Measurements from ENCODE around the gene MSX2.

MSX2 gene

DNA sequence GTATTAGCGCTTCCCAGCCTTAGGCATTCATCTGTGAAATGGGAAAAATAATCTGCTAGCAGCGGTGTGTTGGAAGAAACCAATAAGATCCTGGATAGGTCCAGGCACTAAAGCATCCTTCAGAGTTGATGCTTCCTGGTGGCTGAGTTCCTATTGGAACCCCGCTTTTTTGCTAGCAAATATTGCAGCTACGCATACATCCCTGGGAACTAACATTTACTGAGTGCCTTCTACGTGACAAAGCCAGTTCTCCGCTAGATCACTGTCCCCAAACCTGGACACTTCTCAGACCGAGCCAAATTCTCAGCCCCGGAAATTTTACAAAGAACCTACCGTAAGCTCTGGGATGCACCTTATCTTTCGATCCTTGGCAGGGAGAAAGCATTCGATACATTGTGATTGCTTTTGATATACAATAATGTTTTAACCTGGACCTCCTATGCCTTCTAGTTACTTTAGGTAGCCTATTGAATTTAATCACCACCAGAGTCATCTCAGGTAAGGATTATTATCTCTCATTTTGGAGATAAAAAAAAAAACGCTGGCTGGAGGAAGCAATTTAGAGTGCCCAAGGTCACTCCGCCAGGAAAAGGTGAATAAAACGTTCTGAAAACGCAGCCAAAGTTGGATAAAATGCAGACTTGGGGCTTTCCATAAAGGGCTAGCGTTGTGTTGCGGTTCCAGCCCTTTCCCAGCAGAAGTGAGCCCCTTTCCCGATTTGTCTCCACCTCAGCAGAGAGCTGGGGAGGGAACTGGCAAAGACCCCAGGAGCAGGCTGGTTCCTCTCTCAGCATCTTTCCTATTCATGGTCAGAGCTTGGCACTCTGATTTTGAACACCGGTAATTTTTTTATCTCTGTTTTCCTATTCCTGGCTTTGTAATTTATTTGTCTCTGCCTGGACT, 2.6 kb upstream of the MSX2 start:
- H3K27ac ChIP-seq (ENCODE audit: low read depth, low read length), result no peak overlapping the region

DNA sequence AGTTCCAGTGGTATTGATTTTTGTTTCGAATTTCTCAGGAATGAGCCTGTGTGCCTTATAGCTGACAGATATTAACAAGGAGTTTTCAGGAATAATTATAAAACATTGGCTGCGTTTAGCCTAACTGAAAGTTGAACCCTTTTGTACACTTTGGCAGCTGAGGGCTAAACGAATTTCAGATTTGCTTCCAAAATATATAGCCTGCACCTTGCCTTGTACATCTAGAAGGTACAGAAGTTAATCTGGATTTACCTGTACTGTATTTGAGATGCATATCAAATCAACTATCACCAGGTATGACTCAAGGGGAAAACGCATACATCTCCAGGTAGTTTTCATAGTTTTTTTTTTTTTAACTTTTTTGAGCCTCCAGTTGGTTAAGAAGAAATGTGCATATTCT, 1.9 kb upstream of the MSX2 start:
- H3K27ac ChIP-seq (ENCODE audit: low read depth, low read length), result no peak overlapping the region
- H3K4me3 ChIP-seq (ENCODE audit: low read length), result no peak overlapping the region
- H3K9ac ChIP-seq (ENCODE audit: low read length), result no peak overlapping the region
- peaks cover 3% of the 10 kb centered on the region for H3K4me1 ChIP-seq (ENCODE audit: control insufficient read depth, insufficient read depth, low read length)
- H3K36me3 ChIP-seq (ENCODE audit: control insufficient read depth, insufficient read depth, low read length), result no peaks in the 10 kb centered on the region
- H3K27me3 ChIP-seq (ENCODE audit: control insufficient read depth, insufficient read depth, low read length), result peaks cover 22% of the 10 kb centered on the region

More for the DNA sequence above, 2.6 kb upstream of the MSX2 start:
- no peak overlapping the region for H3K9ac ChIP-seq (ENCODE audit: low read length)
- peaks cover 22% of the 10 kb centered on the region for H3K27me3 ChIP-seq (ENCODE audit: control insufficient read depth, insufficient read depth, low read length)
- H3K4me1 ChIP-seq (ENCODE audit: control insufficient read depth, insufficient read depth, low read length), result peaks cover 3% of the 10 kb centered on the region
- H3K4me3 ChIP-seq (ENCODE audit: low read length), result no peak overlapping the region
- no peaks in the 10 kb centered on the region for H3K36me3 ChIP-seq (ENCODE audit: control insufficient read depth, insufficient read depth, low read length)

DNA sequence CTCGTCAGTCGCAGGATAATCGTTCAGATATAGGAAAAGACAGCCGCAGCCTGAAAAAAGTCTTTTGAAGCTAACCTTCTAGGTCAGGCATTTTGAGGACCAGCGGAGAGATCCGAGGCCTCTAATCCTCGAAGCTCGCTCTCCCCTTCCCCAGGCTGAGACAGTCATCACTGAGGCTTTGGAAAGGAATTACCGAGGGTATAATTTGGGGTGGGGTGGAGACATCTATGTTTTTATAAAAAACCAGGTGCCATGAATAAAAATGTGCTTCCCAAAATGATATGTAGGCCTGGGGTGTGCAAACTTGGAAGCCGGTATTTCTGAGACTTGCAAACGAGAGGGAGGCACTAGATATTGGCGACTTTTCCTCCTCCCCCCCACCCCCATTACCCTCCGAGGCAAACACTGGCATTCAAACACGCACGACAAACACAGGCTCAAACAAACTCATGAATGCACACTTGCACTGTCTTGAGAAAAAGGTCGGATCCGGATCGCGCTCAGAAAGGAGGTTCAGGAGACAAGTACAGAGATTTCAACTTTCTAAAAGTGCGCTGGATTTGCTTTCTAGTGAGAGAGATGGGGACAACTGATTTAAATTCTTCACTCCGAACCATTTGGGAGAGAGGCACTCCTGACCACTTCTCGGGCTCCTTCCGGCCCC, 935 bp upstream of the MSX2 start:
- peaks cover 3% of the 10 kb centered on the region for H3K4me1 ChIP-seq (ENCODE audit: control insufficient read depth, insufficient read depth, low read length)
- no peak overlapping the region for H3K9ac ChIP-seq (ENCODE audit: low read length)
- peaks cover 22% of the 10 kb centered on the region for H3K27me3 ChIP-seq (ENCODE audit: control insufficient read depth, insufficient read depth, low read length)
- H3K36me3 ChIP-seq (ENCODE audit: control insufficient read depth, insufficient read depth, low read length), result no peaks in the 10 kb centered on the region
- peak overlapping the region; percentile 59 for H3K4me3 ChIP-seq (ENCODE audit: low read length)
- H3K27ac ChIP-seq (ENCODE audit: low read depth, low read length), result no peak overlapping the region

DNA sequence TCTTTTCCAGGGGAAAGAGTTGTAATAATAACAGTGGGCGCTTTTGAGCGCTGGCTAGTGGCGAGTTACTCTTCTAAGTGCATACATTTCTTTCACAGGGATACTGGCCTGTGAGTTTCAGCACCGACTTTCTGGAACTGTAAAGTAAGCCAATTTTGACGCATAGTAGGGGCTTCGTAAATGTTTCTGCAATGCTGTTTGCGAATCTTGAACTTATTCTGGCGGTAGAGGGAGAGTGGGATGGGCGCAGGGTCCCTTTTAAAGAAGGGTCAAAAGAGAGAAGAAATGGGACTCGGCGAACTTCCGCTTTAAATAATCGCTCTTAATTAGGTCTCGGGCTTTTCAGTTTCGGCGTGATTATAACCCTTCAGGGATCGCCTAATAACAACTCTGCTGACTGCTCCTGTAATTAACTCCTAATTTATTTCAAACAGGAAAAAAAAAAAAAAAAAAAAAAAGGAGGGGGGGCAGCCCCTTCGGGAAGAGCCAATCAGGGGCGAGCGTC, 351 bp upstream of the MSX2 start:
- Histone ChIP-seq H3K4me1 (ENCODE audit: control insufficient read depth, insufficient read depth, low read length) (peaks cover 3% of the 10 kb centered on the region), H3K27ac (ENCODE audit: low read depth, low read length) (no peak overlapping the region), H3K4me3 (ENCODE audit: low read length) (peak overlapping the region; percentile 59), H3K27me3 (ENCODE audit: control insufficient read depth, insufficient read depth, low read length) (peaks cover 23% of the 10 kb centered on the region), H3K9ac (ENCODE audit: low read length) (no peak overlapping the region), H3K36me3 (ENCODE audit: control insufficient read depth, insufficient read depth, low read length) (no peaks in the 10 kb centered on the region)

DNA sequence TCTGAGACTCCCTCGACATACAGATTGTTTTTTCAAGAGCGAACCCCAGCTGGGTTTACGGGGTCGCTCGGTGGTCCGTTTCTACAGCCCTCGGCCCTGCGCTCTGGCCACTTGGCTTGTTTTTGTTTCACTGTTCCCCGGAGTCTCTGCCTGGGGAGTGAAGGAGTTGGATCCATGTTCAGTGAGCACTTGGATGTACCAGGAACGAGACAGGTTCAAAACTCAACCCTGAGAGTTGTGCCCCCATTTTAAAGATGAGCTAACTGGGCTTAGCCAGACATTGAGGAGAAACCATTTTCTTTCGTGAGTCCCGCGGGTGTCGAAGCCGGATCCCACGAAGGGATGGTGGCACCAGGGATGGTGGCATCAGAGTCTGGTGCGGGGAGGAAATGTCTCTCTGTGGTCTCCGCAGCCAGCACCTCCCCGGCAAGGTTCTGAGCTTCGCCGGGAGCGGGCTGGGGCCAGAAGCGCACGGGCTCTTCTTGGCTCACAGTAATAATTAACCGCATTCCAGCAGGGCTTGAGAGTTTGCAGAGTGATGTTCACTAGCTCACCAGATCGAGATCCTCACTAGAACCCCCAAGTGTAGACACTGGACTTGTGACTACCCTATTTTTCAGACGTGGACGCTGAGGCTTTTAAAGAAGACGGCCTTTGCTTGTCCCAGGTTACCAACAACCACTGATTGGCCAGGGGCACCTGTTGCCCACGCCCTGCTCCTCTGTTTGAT, 1.0 kb downstream of the MSX2 start:
- Histone ChIP-seq H3K27ac (ENCODE audit: low read depth, low read length) (no peak overlapping the region), H3K4me3 (ENCODE audit: low read length) (peak overlapping the region; percentile 57), H3K9ac (ENCODE audit: low read length) (no peak overlapping the region), H3K36me3 (ENCODE audit: control insufficient read depth, insufficient read depth, low read length) (no peaks in the 10 kb centered on the region), H3K4me1 (ENCODE audit: control insufficient read depth, insufficient read depth, low read length) (peaks cover 3% of the 10 kb centered on the region), H3K27me3 (ENCODE audit: control insufficient read depth, insufficient read depth, low read length) (peaks cover 26% of the 10 kb centered on the region)

DNA sequence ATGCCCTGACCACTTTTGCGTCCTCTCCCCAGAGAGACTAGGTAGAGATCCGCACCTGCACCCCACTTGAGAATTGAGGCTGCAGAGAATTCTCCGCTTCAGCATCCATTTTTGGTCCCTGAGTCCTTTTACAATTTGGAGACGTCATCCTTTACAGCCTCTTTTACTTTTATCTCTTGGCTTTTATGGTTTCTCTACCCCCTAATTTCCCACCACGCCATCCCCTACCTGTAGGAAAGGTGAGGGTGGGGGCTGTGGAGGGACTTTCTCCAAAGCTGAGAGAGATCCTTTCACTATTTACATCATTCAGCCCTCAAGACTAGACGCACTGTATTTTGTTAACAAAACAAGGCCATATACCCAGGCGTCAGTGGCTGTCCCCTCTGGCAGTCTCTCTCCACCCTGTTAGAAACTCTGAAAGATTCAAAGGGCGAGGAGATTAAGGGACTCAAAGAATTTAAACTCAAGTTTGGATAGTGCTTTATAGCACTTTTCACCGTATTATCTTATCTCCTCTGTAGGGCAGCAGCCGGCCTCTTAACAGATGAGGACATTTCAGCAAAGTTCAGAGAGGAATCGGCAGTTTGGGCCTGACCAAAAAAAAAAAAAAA, 1.7 kb downstream of the MSX2 start:
- no peak overlapping the region for H3K9ac ChIP-seq (ENCODE audit: low read length)
- no peak overlapping the region for H3K27ac ChIP-seq (ENCODE audit: low read depth, low read length)
- H3K4me1 ChIP-seq (ENCODE audit: control insufficient read depth, insufficient read depth, low read length), result no peaks in the 10 kb centered on the region
- no peak overlapping the region for H3K4me3 ChIP-seq (ENCODE audit: low read length)
- H3K36me3 ChIP-seq (ENCODE audit: control insufficient read depth, insufficient read depth, low read length), result no peaks in the 10 kb centered on the region
- peaks cover 26% of the 10 kb centered on the region for H3K27me3 ChIP-seq (ENCODE audit: control insufficient read depth, insufficient read depth, low read length)

DNA sequence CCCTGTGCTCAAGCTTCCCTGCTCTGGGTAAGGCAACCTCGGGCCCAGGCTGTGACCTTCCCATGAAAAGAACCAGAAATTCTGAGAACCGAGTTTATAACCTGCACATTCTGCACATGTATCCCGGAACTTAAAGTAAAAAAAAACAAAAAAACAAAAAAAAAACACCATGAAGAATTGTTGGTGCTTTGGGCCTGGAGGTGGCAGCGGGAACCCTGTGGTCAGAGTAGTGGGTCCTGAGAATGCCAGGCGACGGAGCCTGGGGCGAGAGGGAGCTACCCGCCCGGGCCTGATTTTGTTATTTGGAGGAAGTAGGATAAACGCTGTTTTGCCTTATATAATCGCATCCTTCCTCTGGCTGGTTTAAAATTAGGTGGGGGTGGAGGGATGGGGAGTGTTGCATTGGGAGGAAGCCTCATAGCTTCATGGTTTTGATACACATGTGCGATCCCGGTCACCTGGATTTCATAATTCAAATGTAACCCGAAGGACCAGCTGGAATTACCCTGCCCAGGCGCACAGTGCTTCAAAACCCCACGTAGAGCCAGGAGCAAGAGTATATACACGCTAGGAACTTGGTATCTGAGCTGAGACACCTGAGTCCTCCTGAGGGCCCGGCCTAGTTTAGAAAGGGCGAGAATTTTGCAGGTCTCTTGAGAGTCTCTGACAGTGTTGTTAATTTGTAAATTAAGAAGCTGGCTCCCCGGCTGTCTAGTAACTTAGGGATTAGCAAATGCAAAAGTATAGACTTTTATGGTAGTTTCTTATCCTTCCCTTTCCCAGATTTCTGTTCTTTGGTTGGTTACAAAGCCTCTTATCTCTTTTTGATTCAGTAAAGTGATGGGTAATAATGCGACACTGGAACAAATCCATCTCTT, 2.8 kb downstream of the MSX2 start:
- Histone ChIP-seq H3K4me1 (ENCODE audit: control insufficient read depth, insufficient read depth, low read length) (no peaks in the 10 kb centered on the region), H3K27ac (ENCODE audit: low read depth, low read length) (no peak overlapping the region), H3K9ac (ENCODE audit: low read length) (no peak overlapping the region), H3K4me3 (ENCODE audit: low read length) (no peak overlapping the region), H3K27me3 (ENCODE audit: control insufficient read depth, insufficient read depth, low read length) (peaks cover 20% of the 10 kb centered on the region), H3K36me3 (ENCODE audit: control insufficient read depth, insufficient read depth, low read length) (no peaks in the 10 kb centered on the region)

DNA sequence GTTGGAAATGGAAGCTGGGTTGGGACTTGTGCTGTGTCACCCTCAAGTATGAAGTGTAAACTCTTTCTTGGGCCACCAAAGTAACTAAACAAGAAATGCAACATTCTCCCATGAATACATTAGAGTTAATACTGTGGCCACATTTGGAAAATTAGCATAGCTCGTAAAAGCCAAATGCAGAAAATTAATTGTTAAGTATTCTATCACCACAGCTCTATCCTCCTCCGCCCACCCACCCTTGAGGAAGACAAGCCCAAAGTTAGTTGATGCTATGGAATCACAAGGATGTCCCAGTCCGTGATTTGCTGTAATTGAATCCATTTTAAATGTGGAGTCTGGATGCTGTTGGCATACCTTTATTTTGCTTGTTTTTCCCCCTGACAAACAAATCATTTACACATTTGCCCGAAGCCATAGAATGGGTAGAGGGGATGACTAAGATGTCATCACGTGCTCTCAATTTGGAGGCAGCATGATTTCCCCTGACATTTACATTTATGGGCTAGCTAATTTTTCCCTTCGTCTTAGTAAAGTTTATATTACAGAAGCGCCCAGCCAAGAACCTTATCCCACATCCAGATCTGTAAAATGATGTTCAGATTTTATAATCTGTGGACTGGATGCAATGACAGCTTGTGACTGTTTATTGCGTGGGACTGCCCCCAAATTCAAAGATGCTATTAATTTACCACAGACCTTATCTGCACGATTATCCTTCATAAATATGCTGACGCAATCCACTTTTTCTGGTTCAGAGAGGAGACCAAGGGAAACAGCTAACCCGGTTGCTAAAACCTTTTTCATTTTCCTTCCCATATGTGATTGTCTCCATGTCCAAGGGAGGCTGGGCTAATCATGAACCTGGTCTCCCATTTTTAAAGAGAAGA, 3.7 kb downstream of the MSX2 start:
- Histone ChIP-seq H3K27ac (ENCODE audit: low read depth, low read length) (no peak overlapping the region), H3K4me1 (ENCODE audit: control insufficient read depth, insufficient read depth, low read length) (no peaks in the 10 kb centered on the region), H3K27me3 (ENCODE audit: control insufficient read depth, insufficient read depth, low read length) (peaks cover 20% of the 10 kb centered on the region), H3K4me3 (ENCODE audit: low read length) (no peak overlapping the region), H3K36me3 (ENCODE audit: control insufficient read depth, insufficient read depth, low read length) (no peaks in the 10 kb centered on the region), H3K9ac (ENCODE audit: low read length) (no peak overlapping the region)

DNA sequence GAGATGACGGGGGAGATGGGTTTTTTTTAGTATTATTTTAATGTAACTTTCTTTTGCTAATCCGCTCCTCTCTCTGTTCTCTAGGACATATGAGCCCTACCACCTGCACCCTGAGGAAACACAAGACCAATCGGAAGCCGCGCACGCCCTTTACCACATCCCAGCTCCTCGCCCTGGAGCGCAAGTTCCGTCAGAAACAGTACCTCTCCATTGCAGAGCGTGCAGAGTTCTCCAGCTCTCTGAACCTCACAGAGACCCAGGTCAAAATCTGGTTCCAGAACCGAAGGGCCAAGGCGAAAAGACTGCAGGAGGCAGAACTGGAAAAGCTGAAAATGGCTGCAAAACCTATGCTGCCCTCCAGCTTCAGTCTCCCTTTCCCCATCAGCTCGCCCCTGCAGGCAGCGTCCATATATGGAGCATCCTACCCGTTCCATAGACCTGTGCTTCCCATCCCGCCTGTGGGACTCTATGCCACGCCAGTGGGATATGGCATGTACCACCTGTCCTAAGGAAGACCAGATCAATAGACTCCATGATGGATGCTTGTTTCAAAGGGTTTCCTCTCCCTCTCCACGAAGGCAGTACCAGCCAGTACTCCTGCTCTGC, 4.8 kb downstream of the MSX2 start:
- H3K9ac ChIP-seq (ENCODE audit: low read length), result no peak overlapping the region

DNA sequence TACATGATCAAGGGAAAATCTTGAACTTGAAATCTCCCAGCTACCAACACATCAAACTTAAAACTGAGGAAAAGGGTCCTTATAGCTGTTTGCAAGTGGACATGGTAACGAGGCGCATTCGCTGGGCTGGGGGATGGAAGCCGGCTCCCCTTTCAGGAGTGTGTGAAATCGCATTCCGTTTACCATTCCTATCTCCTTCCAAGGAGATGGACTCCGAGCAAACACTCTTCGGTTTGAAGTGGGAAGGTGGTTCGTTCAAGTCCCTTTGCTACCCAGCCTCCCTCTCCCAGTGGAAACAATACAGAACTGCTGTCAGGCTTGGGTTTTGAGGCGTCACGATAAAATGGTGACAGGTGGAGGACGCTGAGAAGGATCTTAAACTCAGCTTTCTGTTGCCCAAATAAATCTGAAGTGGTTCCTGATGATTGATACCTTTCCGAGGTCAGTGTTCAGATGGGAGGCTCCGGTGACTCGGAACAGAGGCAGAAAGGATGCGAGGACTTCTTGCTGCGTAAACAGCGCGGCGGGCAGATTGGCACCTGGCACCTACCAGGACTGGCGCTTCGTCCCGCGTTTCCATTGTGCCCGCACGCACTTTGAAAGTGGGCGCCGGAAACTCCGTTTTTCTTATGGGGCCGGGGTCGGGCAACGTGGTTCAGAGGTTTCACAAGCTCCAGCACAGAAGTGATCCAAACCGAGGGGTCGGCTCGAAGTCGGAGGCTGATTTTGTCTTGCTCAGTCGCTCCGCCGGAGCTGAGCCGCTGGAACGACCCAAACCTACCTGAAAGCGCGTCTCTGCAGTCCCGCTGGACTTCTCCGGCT, 7.0 kb downstream of the MSX2 start:
- Histone ChIP-seq H3K4me1 (ENCODE audit: control insufficient read depth, insufficient read depth, low read length) (no peaks in the 10 kb centered on the region), H3K27me3 (ENCODE audit: control insufficient read depth, insufficient read depth, low read length) (peaks cover 34% of the 10 kb centered on the region)

More for the DNA sequence above, 4.8 kb downstream of the MSX2 start:
- Histone ChIP-seq H3K36me3 (ENCODE audit: control insufficient read depth, insufficient read depth, low read length) (no peaks in the 10 kb centered on the region), H3K27me3 (ENCODE audit: control insufficient read depth, insufficient read depth, low read length) (peaks cover 23% of the 10 kb centered on the region), H3K4me3 (ENCODE audit: low read length) (no peak overlapping the region), H3K4me1 (ENCODE audit: control insufficient read depth, insufficient read depth, low read length) (no peaks in the 10 kb centered on the region), H3K27ac (ENCODE audit: low read depth, low read length) (no peak overlapping the region)

More for the DNA sequence above, 7.0 kb downstream of the MSX2 start:
- Histone ChIP-seq H3K9ac (ENCODE audit: low read length) (no peak overlapping the region), H3K36me3 (ENCODE audit: control insufficient read depth, insufficient read depth, low read length) (no peaks in the 10 kb centered on the region), H3K27ac (ENCODE audit: low read depth, low read length) (no peak overlapping the region), H3K4me3 (ENCODE audit: low read length) (no peak overlapping the region)
